K562 (cell line): Measurements from ENCODE around the gene FBXO15. TPM values are rescaled to one million over a fixed set of nuclear protein-coding genes. Genes with fewer than 3 reads are reported as not detected.

ENCODE experiments used
- ATAC-seq: fragments of 200-7000 bp; cut with Tn5 transposase; 3 replicates; pipeline ENCODE4 v1.9.1; 2020; ENCODE audit warnings: moderate library complexity
- BruUV-seq: library from RNA; stranded (reverse); fragments of 400-500 nt; replicated peaks from 2 replicates; lab custom pipeline; 2021; lab: Mats Ljungman, UMichigan
- CTCF ChIA-PET: fragments of 300-600 bp; formaldehyde crosslinking; extraction: SDS; loops from one replicate; lab custom pipeline; 2021; ENCODE audit warnings: low intra/inter-chr PET ratio; lab: Yijun Ruan, JAX
- POLR2A ChIA-PET: fragments of 300-600, 350-650 bp; sonication (Branson Sonifier 250); formaldehyde crosslinking; extraction: SDS; loops from one replicate; lab custom pipeline; 2021; ENCODE audit warnings: antibody characterized with exemption, inconsistent platforms; lab: Yijun Ruan, JAX
- DNase-seq, 4 experiments: peaks; one replicate each; pipeline versions ENCODE4 v3.0.0 to v3.0.0-alpha.2; 2011 to 2018; ENCODE audit warnings: low spot score in 3 of 4, mixed read lengths in 3 of 4; ENCODE audit errors: extremely low read depth in 1 of 4
- FAIRE-seq: peaks from 2 replicates; lab custom pipeline; 2011; peaks lifted over from hg19 to GRCh38; lab: Jason Lieb, UNC
- H2AFZ ChIP-seq: 2 replicates; pipeline ENCODE4 v1.6.0; 2011; ENCODE audit warnings: low read depth, low read length, control low read depth, inconsistent platforms
- H3K27ac ChIP-seq: fragments of 200-600 bp; 3 replicates; pipeline ENCODE4 v1.8.0; 2011; ENCODE audit warnings: low read depth, mild to moderate bottlenecking, control low read depth, inconsistent platforms, low read length, moderate library complexity, mixed read lengths; ENCODE audit errors: extremely low read depth
- H3K27me3 ChIP-seq, 2 experiments: fragments of 300-600 bp in 1 of 2; 2 replicates in 1 of 2; 3 replicates in 1 of 2; pipeline versions ENCODE4 v1.6.0 to v1.8.0; 2011; ENCODE audit warnings: inconsistent platforms in 2 of 2, low read length in 2 of 2, mild to moderate bottlenecking in 1 of 2, mixed read lengths in 1 of 2, moderate library complexity in 1 of 2; ENCODE audit not compliant: control insufficient read depth in 2 of 2, insufficient read depth in 2 of 2
- H3K36me3 ChIP-seq: fragments of 300-600 bp; 3 replicates; pipeline ENCODE4 v1.8.0; 2011; ENCODE audit warnings: mild to moderate bottlenecking, low read length, inconsistent platforms; ENCODE audit not compliant: control insufficient read depth, insufficient read depth
- H3K4me1 ChIP-seq, 2 experiments: fragments of 200-600 bp in 1 of 2; replicated peaks in 1 of 2; 2 replicates in 1 of 2; 3 replicates in 1 of 2; pipeline versions ENCODE4 v1.5.1 to v1.8.0; 2011; ENCODE audit warnings: inconsistent platforms in 2 of 2, low read length in 2 of 2, mild to moderate bottlenecking in 1 of 2, mixed read lengths in 1 of 2, moderate library complexity in 1 of 2; ENCODE audit not compliant: control insufficient read depth in 2 of 2, insufficient read depth in 2 of 2
- H3K4me2 ChIP-seq: 2 replicates; pipeline ENCODE4 v1.6.1; 2011; ENCODE audit warnings: low read length, control low read depth, inconsistent platforms, mixed read lengths; ENCODE audit not compliant: insufficient read depth
- H3K4me3 ChIP-seq: fragments of 200-600 bp; sonication (generic), shearing (Covaris generic); 2 replicates; pipeline ENCODE4 v1.5.1; 2016; ENCODE audit warnings: control low read depth, inconsistent platforms
- H3K79me2 ChIP-seq: fragments of 200-600 bp; 3 replicates; pipeline ENCODE4 v1.8.0; 2011; ENCODE audit warnings: low read length, inconsistent platforms; ENCODE audit not compliant: control insufficient read depth, insufficient read depth
- H3K9ac ChIP-seq, 2 experiments: 2 replicates each; pipeline versions ENCODE4 v1.6.0 to v1.6.1; 2011; ENCODE audit warnings: low read depth in 2 of 2, low read length in 2 of 2, control low read depth in 1 of 2, inconsistent platforms in 1 of 2, mild to moderate bottlenecking in 1 of 2, mixed read lengths in 1 of 2; ENCODE audit not compliant: insufficient read depth in 1 of 2
- H3K9me1 ChIP-seq: one replicate; pipeline ENCODE4 v1.6.0; 2011; ENCODE audit warnings: inconsistent platforms, mild to moderate bottlenecking, low read length, moderate library complexity; ENCODE audit not compliant: control insufficient read depth, insufficient read depth
- H3K9me3 ChIP-seq: replicated peaks from 2 replicates; pipeline ENCODE4 v1.5.1; 2011; ENCODE audit warnings: low read depth, low read length, inconsistent platforms; ENCODE audit not compliant: control insufficient read depth, insufficient read depth
- H4K20me1 ChIP-seq: replicated peaks from 2 replicates; pipeline ENCODE4 v1.6.1; 2011; ENCODE audit warnings: low read length, inconsistent platforms, mixed read lengths; ENCODE audit not compliant: control insufficient read depth, insufficient read depth
- BCOR ChIP-seq: fragments of 450-650 bp; IDR thresholded peaks from 2 replicates; pipeline ENCODE4 v1.6.1; 2016
- BHLHE40 ChIP-seq: IDR thresholded peaks from 2 replicates; pipeline ENCODE4 v1.6.1; 2011; ENCODE audit warnings: low read length, improper control_type of control experiment
- DEAF1 ChIP-seq: fragments of 450-650 bp; formaldehyde crosslinking; IDR thresholded peaks from 2 replicates; pipeline ENCODE4 v1.4.0; 2020; ENCODE audit warnings: mild to moderate bottlenecking, moderate library complexity
- EHMT2 ChIP-seq: fragments of 450-650 bp; IDR thresholded peaks from 2 replicates; pipeline ENCODE4 v1.6.1; 2018; ENCODE audit warnings: antibody characterized with exemption
- HNRNPL ChIP-seq: fragments of 200-400 bp; formaldehyde crosslinking; IDR thresholded peaks from 2 replicates; pipeline ENCODE4 v1.6.1; 2017; ENCODE audit warnings: low read depth, mild to moderate bottlenecking, low read length
- NCOA6 ChIP-seq: fragments of 450-650 bp; IDR thresholded peaks from 2 replicates; pipeline ENCODE4 v1.6.1; 2017; ENCODE audit warnings: mild to moderate bottlenecking
- RBM39 ChIP-seq: fragments of 200-400 bp; formaldehyde crosslinking; optimal IDR thresholded peaks from 2 replicates; pipeline ENCODE3; 2018; ENCODE audit warnings: low read depth, low read length
- SLC30A9 ChIP-seq: fragments of 250-450 bp; sonication (Bioruptor Pico); IDR thresholded peaks from 2 replicates; pipeline ENCODE4 v1.8.0; 2022; ENCODE audit warnings: mild to moderate bottlenecking, moderate library complexity
- SMAD3 ChIP-seq: fragments of 450-650 bp; formaldehyde crosslinking; conservative IDR thresholded peaks from 2 replicates; pipeline ENCODE4 v1.4.0; 2020; ENCODE audit warnings: mild to moderate bottlenecking
- ZNF395 ChIP-seq: fragments of 200-800 bp; sonication (Bioruptor generic); IDR thresholded peaks from 2 replicates; pipeline ENCODE4 v1.6.1; 2017; ENCODE audit warnings: missing genetic modification characterization, missing compliant biosample characterization
- WGBS: fragments of 100-300 bp; shearing (Covaris generic); methylation state at CpG from one replicate; pipeline ENCODE4 v1.1.6; 2016; ENCODE audit warnings: low coverage, mixed read lengths; ENCODE audit not compliant: insufficient coverage; ENCODE audit errors: missing lambda C conversion rate; 5-methylcytosine and 5-hydroxymethylcytosine counted together
- in situ Hi-C: fragments of 300-500 bp; cut with MboI; formaldehyde crosslinking; loops from 4 replicates; pipeline ENCODE4 v1.15.0; 2018; ENCODE audit warnings: inconsistent platforms, mixed read lengths
- intact Hi-C: fragments of 100-400 bp; cut with micrococcal nuclease; formaldehyde crosslinking; loops from 2 replicates; pipeline ENCODE4 v1.14.2; 2022
- polyA plus RNA-seq, 8 experiments: library from polyadenylated mRNA; depleted of rRNA in 4 of 8; stranded (reverse) in 5 of 8; unstranded in 3 of 8; fragments of >200 nt; fragmentation: Nextera tagmentation in 2 of 8; fragmentation: Illumina TruSeq in 1 of 8; extraction: Ambion mirVana in 2 of 8; extraction: Trizol in 1 of 8; gene quantifications; 2 replicates each; pipeline versions ENCODE4 v1.2.1 to v1.2.3, GENCODE V29; 2011 to 2014; ENCODE audit warnings: inconsistent platforms in 1 of 8, missing spikeins in 1 of 8
- total RNA-seq, 7 experiments: library from RNA; depleted of rRNA in 6 of 7; stranded (reverse); fragments of >200 nt in 6 of 7; fragmentation: Illumina TruSeq in 2 of 7; extraction: Trizol in 2 of 7; gene quantifications; 2 replicates each; pipeline versions ENCODE4 v1.2.1 to v1.2.3, GENCODE V29; 2011 to 2021; ENCODE audit warnings: low replicate concordance in 1 of 7

The FBXO15 gene
- total and polyA plus RNA-seq, 9 of the 15 experiments (the other 6 are each of a cell fraction or from before 2014, with no cell fraction given), result 0.07 to 0.43 (median 0.27) TPM; not detected in 1

- BruUV-seq, result no TSS peak
- Histone ChIP-seq H2AFZ (no peak overlapping the region), H3K9ac (no peak overlapping the region), H3K79me2 (no peaks in the 10 kb centered on the region), H3K9me1 (no peaks in the 10 kb centered on the region), H3K9me3 (no peaks in the 10 kb centered on the region), H3K4me2 (no peak overlapping the region), H3K27ac (no peak overlapping the region), H3K4me1 (no peaks in the 10 kb centered on the region; a peak in 1 of 5 replicates), H4K20me1 (no peaks in the 10 kb centered on the region), H3K27me3 (peaks cover 0 to 5% of the 10 kb centered on the region in 2 experiments; a peak in 1 of 5 replicates), H3K36me3 (no peaks in the 10 kb centered on the region), H3K4me3 (no peak overlapping the region)
- intact Hi-C loops (loop anchor here (5.0 kb wide), 1 partner anchor 298 kb away; no protein-coding TSS in a partner anchor), in situ Hi-C loops (loop anchor here (5.0 kb wide), 1 partner anchor 148 kb away; no protein-coding TSS in a partner anchor)
- DNase-seq (no peak), FAIRE-seq (no peak), ATAC-seq (no peak)
- 0% methylated on average over 1 of the region's 3 CpGs for WGBS
- TF ChIP-seq RBM39, result no peak
- TF ChIP-seq EHMT2, result no peak
- no peak for TF ChIP-seq HNRNPL
- no peak for TF ChIP-seq SMAD3 (CRISPR knock-in tag)
- no peak for TF ChIP-seq ZNF395 (CRISPR knock-in tag)
- TF ChIP-seq BHLHE40, result no peak
- TF ChIP-seq BCOR, result no peak
- TF ChIP-seq DEAF1 (CRISPR knock-in tag), result no peak
- TF ChIP-seq SLC30A9 (CRISPR knock-in tag), result no peak
- no peak for TF ChIP-seq NCOA6
- CTCF ChIA-PET, result no interaction called here
- POLR2A ChIA-PET, result interaction anchor here (1.0 kb wide), 1 partner anchor 9 kb away, joined by 3 read pairs; no protein-coding TSS in a partner anchor
Measured at GRCh38 chr18:74194691-74195090, 47.1 kb upstream of the FBXO15 start.
